Adrenal gland (tissue), 5 donors: ENCODE measurements around the gene GPLD1.

ENCODE experiments used
- CTCF ChIP-seq, 6 experiments: fragments of 450-650 bp in 4 of 6; fragments of 200-600 bp in 2 of 6; sonication (generic) in 1 of 6; IDR thresholded peaks; 1 replicate in 5 of 6; 2 replicates in 1 of 6; pipeline versions ENCODE4 v1.5.1 to v1.8.0; 2016 to 2021; ENCODE audit warnings: antibody characterized with exemption in 6 of 6, mild to moderate bottlenecking in 2 of 6, moderate library complexity in 1 of 6
- POLR2A ChIP-seq, 2 donors: fragments of 450-650 bp; IDR thresholded peaks; one replicate each; pipeline ENCODE4 v1.6.1; 2017; ENCODE audit warnings: antibody characterized with exemption in 2 of 2, mild to moderate bottlenecking in 2 of 2, moderate library complexity in 1 of 2
- donor health status: DM: no; HTN: no; CAD: no.

- TF ChIP-seq POLR2A (IDR thresholded peaks at IDR 0.05) = no peak
- TF ChIP-seq CTCF (IDR thresholded peaks at IDR 0.05) = no peak
These were observed 80.5 kb downstream of the GPLD1 start for GRCh38 chr6:24408719-24409410.
